H1 (cell line): ENCODE results near the gene FSCN2.
"Not testable (repeated sequence)": the region's sequence is repeated elsewhere in the genome, so short reads cannot be mapped to it uniquely, and the experiment has no call there.

Experiments used
- CHD2 ChIP-seq: IDR thresholded peaks from 2 replicates; pipeline ENCODE4 v1.6.1; 2012; ENCODE audit warnings: low read length, improper control_type of control experiment
- EZH2 ChIP-seq: fragments of 200-600 bp; sonication (generic); IDR thresholded peaks from 2 replicates; pipeline ENCODE4 v1.7.1; 2012; ENCODE audit warnings: low read depth, mild to moderate bottlenecking, moderate library complexity, low read length, inconsistent platforms; ENCODE audit not compliant: severe bottlenecking
- PHF8 ChIP-seq: fragments of 200-600 bp; sonication (generic); conservative IDR thresholded peaks from 2 replicates; pipeline ENCODE4 v1.7.1; 2012; ENCODE audit warnings: low read depth, mild to moderate bottlenecking, inconsistent platforms, low read length, moderate library complexity
- POLR2A ChIP-seq, 2 experiments: IDR thresholded peaks; 1 replicate in 1 of 2; 2 replicates in 1 of 2; pipeline ENCODE4 v1.6.1; 2011; ENCODE audit warnings: low read depth in 2 of 2, low read length in 2 of 2, mild to moderate bottlenecking in 2 of 2; ENCODE audit errors: control extremely low read depth in 1 of 2
- POLR2AphosphoS5 ChIP-seq: IDR thresholded peaks from 2 replicates; pipeline ENCODE4 v1.6.1; 2011; ENCODE audit warnings: low read depth, low read length
- RAD21 ChIP-seq, 2 experiments: IDR thresholded peaks in 1 of 2; conservative IDR thresholded peaks in 1 of 2; 2 replicates each; pipeline ENCODE4 v1.6.1; 2011; ENCODE audit warnings: low read depth in 2 of 2, low read length in 2 of 2, improper control_type of control experiment in 1 of 2, inconsistent platforms in 1 of 2, mild to moderate bottlenecking in 1 of 2, moderate library complexity in 1 of 2
- SP1 ChIP-seq: IDR thresholded peaks from 2 replicates; pipeline ENCODE4 v1.6.1; 2011; ENCODE audit warnings: low read depth, low read length
- SUZ12 ChIP-seq: fragments of 200-600 bp; sonication (generic); IDR thresholded peaks from 2 replicates; pipeline ENCODE4 v1.6.1; 2012; ENCODE audit warnings: mild to moderate bottlenecking, inconsistent platforms, low read length, moderate library complexity, mixed read lengths
- TAF1 ChIP-seq: IDR thresholded peaks from 2 replicates; pipeline ENCODE4 v1.6.1; 2011; ENCODE audit warnings: mild to moderate bottlenecking, low read depth, low read length
- YY1 ChIP-seq: IDR thresholded peaks from 2 replicates; pipeline ENCODE4 v1.6.1; 2011; ENCODE audit warnings: low read depth, mild to moderate bottlenecking, low read length
- ZNF274 ChIP-seq: IDR thresholded peaks from 2 replicates; pipeline ENCODE4 v1.7.0; 2012; ENCODE audit warnings: low read length, borderline replicate concordance; ENCODE audit errors: extremely low read depth
- TF ChIP-seq, protein P1 (sequence below), 3 experiments: IDR thresholded peaks; 1 replicate in 2 of 3; 2 replicates in 1 of 3; pipeline versions ENCODE4 v1.5.1 to v1.6.1; 2011; ENCODE audit warnings: low read length in 3 of 3, mild to moderate bottlenecking in 3 of 3, inconsistent platforms in 2 of 3, low read depth in 1 of 3, moderate library complexity in 1 of 3; ENCODE audit not compliant: insufficient read depth in 1 of 3; ENCODE audit errors: control extremely low read depth in 1 of 3
- TF ChIP-seq, protein P2 (sequence below): IDR thresholded peaks from 2 replicates; pipeline ENCODE4 v1.6.1; 2011; ENCODE audit warnings: low read depth, mild to moderate bottlenecking, low read length; ENCODE audit not compliant: insufficient read depth
- TF ChIP-seq, protein P3 (sequence below): IDR thresholded peaks from 2 replicates; pipeline ENCODE4 v1.6.1; 2012; ENCODE audit warnings: low read length, inconsistent platforms

DNA sequence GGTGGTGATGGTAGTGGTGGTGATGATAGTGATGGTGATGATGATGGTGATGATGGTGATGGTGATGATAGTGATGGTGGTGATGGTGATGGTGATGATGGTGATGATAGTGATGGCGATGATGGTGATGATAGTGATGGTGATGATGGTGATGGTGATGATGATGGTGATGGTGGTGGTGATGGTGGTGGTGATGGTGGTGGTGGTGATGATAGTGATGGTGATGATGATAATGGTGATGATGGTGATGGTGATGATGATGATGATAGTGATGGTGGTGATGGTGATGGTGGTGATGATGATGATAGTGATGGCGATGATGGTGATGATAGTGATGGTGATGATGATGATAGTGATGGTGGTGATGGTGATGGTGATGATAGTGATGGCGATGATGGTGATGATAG, 3.8 kb downstream of the FSCN2 start:
- not testable (repeated sequence) for TF ChIP-seq POLR2A (IDR thresholded peaks at IDR 0.05; ENCODE audit: control extremely low read depth in 1 of 2, low read depth in 2 of 2, low read length in 2 of 2); PHF8; POLR2AphosphoS5; ZNF274; YY1; SP1; RAD21 (IDR thresholded peaks at IDR 0.05 in 1 of 2, conservative IDR thresholded peaks at IDR 0.05 in 1 of 2; ENCODE audit: low read depth in 2 of 2, low read length in 2 of 2); CHD2; EZH2; TAF1; SUZ12
- TF ChIP-seq, protein P1, sequence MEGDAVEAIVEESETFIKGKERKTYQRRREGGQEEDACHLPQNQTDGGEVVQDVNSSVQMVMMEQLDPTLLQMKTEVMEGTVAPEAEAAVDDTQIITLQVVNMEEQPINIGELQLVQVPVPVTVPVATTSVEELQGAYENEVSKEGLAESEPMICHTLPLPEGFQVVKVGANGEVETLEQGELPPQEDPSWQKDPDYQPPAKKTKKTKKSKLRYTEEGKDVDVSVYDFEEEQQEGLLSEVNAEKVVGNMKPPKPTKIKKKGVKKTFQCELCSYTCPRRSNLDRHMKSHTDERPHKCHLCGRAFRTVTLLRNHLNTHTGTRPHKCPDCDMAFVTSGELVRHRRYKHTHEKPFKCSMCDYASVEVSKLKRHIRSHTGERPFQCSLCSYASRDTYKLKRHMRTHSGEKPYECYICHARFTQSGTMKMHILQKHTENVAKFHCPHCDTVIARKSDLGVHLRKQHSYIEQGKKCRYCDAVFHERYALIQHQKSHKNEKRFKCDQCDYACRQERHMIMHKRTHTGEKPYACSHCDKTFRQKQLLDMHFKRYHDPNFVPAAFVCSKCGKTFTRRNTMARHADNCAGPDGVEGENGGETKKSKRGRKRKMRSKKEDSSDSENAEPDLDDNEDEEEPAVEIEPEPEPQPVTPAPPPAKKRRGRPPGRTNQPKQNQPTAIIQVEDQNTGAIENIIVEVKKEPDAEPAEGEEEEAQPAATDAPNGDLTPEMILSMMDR (IDR thresholded peaks at IDR 0.05; ENCODE audit: control extremely low read depth in 1 of 3, insufficient read depth in 1 of 3, low read depth in 1 of 3, low read length in 3 of 3): not testable (repeated sequence)
- TF ChIP-seq, protein P2, sequence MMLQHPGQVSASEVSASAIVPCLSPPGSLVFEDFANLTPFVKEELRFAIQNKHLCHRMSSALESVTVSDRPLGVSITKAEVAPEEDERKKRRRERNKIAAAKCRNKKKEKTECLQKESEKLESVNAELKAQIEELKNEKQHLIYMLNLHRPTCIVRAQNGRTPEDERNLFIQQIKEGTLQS: not testable (repeated sequence)
- TF ChIP-seq, protein P3, sequence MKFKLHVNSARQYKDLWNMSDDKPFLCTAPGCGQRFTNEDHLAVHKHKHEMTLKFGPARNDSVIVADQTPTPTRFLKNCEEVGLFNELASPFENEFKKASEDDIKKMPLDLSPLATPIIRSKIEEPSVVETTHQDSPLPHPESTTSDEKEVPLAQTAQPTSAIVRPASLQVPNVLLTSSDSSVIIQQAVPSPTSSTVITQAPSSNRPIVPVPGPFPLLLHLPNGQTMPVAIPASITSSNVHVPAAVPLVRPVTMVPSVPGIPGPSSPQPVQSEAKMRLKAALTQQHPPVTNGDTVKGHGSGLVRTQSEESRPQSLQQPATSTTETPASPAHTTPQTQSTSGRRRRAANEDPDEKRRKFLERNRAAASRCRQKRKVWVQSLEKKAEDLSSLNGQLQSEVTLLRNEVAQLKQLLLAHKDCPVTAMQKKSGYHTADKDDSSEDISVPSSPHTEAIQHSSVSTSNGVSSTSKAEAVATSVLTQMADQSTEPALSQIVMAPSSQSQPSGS: not testable (repeated sequence)
